GM21576 (cell line): ENCODE results near the gene MTHFD2L.
"Not testable (repeated sequence)": the region's sequence is repeated elsewhere in the genome, so short reads cannot be mapped to it uniquely, and the experiment has no call there.

ENCODE experiments used
- ATAC-seq: cut with Tn5 transposase; IDR thresholded peaks from one replicate; pipeline ENCODE4 v1.9.1; 2021; ENCODE audit warnings: mild to moderate bottlenecking, moderate library complexity; ENCODE audit not compliant: unreplicated experiment

The MTHFD2L gene

GRCh38 chr4:74328501-74328900 is 170.6 kb downstream of the MTHFD2L start:
- ATAC-seq, result no peak

- ATAC-seq, result no peak
Measured at GRCh38 chr4:74329307-74329706, 171.4 kb downstream of the MTHFD2L start.

- ATAC-seq, result no peak
Measured at GRCh38 chr4:74330295-74330750, 172.4 kb downstream of the MTHFD2L start.

GRCh38 chr4:74331252-74331651 is 173.3 kb downstream of the MTHFD2L start:
- ATAC-seq, result no peak

GRCh38 chr4:74331944-74332343 is 174.0 kb downstream of the MTHFD2L start:
- no peak for ATAC-seq

- no peak for ATAC-seq
Measured at GRCh38 chr4:74334636-74335035, 176.7 kb downstream of the MTHFD2L start.

- ATAC-seq, result no peak
Measured at GRCh38 chr4:74335341-74336021, 177.6 kb downstream of the MTHFD2L start.

- no peak for ATAC-seq
Measured at GRCh38 chr4:74338792-74339333, 180.9 kb downstream of the MTHFD2L start.

GRCh38 chr4:74339501-74339900 is 181.6 kb downstream of the MTHFD2L start:
- ATAC-seq, result no peak

- ATAC-seq, result not testable (repeated sequence)
Measured at GRCh38 chr4:74340421-74340820, 182.5 kb downstream of the MTHFD2L start.

- no peak for ATAC-seq
Measured at GRCh38 chr4:74344031-74344430, 186.1 kb downstream of the MTHFD2L start.
